NCI-H1930 (cell line): Measurements from ENCODE around the gene STXBP4.

Experiments used
- DNase-seq, 2 experiments: peaks; one replicate each; lab custom pipeline; 2025; lab: John Stamatoyannopoulos, UW

The STXBP4 gene

DNA sequence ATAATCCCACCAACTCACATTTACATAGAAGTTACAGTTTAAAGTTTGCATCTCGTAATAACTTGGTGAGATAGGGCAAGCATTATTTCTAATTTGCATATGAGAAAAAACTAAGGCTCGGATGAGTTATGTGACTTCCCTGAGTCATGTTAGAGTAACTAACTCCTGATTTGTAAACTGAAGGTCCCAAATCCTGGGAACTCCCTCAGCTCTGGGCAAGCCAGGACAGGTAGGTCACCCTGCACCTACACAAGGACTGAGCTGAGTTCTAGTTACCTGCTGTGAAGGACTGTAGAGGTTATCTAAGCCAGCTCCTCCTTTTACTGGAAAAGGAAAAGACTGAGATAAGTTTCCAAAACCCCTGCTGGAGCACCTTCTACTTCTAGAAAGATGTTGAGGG, 204.0 kb downstream of the STXBP4 start:
- DNase-seq = no peak

DNA sequence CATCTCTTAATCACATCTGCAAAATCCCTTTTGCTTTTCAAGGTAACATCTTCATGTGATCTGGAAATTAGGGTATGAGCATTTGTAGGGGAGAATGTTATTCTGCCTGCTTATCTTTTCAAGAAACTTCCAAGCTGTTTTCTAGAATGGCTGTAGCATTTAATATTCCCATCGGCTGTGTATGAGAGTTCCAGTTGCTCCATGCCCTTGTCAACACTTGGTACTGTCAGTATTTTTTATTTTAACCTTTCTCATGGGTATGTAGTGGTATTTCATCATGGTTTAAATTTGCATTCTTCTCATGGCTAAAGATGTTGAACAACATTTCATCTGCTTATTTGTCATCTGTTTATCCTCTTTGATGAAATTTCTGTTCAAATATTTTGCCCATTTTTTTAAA, 205.6 kb downstream of the STXBP4 start:
- no peak for DNase-seq

DNA sequence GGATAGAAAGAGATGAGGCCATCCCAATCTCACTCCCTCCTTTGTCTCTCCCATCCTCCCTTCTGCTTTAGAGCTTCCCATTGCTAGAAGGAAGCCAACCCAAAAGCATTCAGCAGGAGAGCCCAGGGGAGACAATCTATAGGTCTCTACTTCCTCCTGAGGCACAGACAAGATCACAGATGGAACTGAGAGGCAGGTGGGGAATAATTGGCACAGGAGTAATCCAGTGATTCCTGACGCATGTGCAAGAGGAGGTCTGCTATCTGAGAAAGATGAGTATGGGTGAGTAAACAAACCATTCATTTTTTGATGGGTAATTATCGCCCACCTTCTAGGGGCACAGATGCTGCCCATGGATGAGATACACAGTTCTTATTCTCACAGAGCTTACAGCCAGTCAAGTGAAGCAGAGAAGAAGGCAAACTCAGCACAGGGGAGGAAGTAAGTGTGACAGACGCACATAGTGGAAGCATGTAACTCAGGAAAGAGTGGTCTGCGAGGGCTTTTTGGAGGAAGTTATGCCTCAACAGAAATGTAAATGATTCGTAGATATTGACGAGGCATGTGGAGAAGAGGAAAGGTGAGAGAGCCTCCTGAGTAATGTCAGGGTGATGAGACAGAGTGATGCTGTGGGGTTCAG, 207.3 kb downstream of the STXBP4 start:
- no peak for DNase-seq

DNA sequence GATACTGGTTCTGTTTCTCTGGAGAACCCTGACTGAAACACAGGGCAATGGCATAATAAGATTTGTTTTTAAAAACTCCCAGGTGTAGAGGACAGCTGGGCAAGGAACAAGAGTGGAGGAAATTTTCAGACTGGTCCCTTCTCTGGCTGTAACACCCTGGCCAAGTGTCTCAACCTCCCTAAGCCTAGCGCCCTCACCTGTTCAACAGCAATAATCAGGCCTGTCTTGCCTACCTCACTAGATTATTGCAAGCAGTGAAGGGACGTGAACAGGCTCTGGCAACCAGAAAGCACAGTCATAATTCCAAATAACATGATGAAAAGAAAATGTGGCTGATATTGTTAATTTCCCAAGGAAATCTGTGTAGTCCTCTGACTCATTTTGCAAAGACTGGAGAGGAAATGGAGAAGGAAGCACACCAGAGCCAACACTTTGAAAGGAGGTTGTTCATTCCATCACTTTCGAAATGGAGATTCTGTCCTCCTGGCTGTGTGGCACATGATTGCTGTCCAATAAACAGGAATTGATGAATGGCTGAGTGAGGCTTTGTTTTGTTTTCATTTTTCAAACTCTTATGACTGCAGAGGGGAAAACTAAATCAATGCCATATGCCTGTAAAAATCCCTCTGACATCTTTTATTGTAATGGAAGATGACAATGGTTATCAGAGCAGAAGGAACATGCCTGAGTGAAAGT, 208.7 kb downstream of the STXBP4 start:
- DNase-seq = no peak

DNA sequence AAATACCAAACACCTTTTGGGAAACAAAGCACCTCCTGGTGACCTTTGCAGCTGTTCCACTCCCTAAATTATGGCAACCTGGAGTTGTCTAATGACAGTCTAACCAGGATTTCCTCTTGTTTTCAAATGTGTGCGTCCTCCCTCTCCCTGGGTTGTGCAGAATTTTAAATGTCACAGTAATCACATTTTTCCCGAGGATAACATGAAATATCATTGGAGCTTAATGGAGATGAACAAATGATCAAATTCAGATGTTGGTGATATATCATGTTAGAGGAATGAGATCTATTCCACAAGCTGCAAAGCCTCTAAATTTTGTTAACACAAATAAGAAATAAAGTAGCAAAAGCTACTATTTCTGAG, 209.3 kb downstream of the STXBP4 start:
- DNase-seq = no peak

DNA sequence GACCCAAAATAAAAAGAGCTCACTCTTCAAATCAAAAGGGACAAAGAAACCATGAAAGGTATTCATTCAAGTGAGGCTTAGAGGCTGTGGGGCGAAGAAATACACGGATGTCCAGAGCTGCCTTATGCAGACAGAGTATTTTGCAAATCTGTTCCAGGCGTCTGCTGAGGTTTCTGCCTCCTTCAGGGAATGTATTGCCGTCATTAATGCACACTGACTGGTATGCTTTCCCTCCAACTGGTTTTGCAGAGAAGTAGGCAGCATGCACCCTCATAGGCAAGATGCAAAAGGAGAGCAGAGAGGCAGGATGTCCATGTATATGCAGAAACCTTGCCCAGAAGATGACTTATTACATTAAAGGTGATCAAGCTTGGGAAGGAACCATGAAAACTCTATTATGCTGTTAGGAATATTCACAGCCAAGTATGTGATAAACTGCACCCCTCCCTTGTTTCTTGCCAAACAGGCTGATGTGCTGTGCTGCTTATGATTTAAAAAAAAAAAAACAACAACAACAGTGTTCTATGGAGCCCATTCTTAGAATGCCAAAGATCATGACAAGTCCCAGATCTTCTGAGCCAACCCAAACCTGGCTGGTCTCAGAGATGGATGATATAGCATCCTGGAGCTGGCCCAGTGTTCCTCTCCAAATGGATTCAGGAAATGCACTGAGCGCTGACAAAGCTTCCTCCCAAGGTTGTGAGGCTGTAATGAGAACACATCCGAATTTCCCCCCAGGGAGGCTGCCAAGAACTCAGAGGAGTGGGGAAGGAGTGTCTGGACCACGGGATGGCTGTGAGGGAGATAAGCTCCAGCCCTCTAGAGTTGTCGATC, 218.6 kb downstream of the STXBP4 start:
- no peak for DNase-seq

DNA sequence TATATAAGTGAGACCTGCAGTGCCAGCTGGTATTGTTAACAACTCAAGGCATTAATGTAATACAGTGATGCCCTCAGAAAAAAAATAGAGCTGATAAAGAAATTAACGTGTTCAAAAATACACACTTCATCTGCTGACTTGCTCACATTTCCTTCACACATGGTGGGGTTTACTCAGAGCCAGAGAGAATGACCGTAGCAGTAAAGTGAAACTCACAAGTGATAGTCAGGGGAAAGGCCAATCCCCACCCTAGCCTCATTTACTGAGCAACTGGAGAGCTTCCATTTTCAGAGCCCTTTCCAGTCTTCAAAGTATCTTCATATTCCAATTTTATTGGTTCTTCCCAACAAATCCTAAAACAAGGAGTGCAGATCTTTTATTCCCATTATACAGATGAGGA, 222.2 kb downstream of the STXBP4 start:
- no peak for DNase-seq

DNA sequence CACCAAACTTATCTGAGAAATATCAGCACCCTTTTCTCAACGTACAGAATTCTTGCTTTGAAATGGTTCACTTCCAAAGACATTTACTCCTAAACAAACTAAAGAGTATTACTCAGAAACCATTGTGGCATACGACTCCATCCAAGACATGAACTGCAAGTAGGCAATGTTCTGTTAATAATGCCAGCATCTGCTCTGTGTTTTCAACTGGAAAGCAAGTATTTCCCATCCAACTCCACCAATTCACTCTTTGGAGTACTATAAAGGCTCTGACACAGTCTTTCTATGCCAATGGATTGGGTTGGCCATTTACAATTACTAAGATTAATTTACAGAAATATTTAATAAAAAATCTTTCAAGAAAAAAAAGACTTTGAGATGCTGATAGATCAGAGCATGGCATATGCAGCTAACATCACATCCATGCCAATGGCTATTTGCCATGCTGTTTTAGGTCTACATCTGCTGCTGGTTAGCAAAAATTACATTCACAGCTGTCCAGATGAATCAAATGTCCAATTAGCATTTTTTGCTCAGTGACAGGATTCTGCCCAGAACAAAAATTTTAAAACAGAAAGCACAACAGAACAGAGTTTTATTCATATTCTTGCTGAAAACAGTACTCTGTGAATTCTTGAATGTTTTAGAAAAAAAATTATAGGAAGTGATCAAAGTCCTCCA, 230.3 kb downstream of the STXBP4 start:
- DNase-seq = no peak

DNA sequence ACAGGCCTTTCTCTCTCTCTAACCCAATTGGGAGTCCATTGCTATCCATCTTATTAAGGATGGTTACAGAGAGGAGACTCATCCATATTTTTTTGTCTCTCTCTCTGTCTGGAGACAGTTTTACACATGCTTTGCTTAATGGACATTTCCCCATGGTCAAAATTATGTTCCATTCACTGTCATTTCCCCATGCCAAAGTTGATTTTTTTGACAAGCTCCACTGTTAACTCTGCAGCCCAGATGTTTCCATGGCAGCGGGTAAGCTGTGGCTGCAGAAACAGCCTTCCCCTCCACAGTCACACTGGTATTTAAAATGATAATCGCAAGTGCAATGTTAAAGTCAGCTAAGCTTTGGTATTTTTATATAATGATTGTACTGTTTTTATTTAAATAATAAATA, 232.3 kb downstream of the STXBP4 start:
- no peak for DNase-seq

DNA sequence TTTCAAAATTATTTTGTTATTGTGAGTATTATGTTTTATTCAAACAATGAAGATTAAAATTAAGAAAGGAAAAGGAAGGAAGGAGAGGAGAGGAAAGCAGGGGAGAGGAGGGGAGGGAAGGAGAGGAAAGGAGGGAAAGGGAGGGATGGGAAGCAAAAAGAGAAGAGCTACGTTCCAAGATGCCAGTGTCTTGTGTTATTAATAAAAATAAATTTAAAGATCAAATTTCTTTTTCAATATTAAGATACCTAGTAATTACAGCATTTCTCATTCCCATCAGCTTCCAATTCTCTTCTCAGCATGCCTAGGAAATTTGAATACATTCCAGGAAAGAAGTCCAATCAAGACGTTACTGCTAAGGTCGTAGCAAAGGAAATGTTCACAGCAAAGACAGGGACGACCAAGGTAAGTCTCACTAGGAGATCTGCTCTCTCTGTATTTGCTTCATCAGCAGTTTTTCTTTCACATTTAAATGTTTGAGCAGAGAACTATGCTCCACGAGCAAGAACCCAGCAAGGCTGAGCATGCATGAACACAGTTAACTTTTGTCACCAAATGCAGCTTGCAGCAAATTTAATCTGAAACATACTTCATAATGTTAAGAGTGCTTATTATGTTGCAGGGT, 232.9 kb downstream of the STXBP4 start:
- no peak for DNase-seq

DNA sequence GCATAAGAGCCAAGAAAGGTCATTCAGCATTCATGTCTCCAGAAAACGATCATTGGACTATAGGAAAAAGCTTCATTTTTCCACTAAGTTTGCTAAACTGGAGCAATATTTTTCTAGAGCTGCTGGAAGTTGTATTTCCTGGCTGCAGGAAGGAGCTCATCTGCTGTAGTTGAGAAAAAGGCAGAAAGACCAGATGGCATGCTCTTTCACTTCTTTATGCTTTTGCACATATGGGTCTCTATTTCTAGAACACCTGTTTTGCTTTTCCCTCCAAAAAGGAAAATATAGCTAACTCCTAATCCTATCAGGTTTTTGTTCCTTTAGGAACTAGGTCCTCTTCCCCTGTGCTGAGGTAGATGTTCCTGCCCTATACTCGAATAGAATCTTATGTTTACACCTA, 234.3 kb downstream of the STXBP4 start:
- DNase-seq = no peak

DNA sequence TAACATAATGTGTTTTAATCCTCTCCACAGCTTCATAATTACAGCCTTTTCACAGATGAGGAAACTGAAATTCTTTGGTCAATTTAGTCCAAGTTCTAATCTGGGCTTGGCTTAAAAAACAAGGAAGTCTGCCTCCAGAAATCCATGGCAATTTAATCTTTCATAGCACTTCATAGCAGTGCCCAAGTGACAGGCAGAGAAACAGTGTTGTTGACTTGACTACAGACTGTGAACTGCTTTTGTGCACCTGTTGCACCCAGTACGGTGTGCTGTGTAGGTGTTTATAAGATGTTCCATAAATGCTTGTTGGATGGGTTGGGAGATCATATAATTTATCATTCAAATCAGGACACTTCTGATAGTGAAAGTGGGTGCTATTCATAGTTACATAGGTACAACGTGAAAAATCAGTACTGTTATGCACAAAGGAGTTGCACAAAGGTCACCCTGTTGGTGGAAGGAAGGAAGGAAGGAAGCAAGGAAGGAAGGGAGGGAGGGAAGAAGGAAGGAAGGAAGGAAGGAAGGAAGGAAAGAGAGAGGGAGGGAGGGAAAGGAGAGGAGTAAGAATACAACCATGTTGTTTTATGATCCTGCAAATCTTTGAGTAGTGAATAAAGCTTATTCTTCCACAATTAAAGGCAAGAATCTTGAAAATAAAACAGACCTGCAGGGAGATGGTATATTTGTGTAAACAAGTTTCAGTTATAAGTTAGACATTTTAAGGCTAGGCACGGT, 239.7 kb downstream of the STXBP4 start:
- DNase-seq = no peak

DNA sequence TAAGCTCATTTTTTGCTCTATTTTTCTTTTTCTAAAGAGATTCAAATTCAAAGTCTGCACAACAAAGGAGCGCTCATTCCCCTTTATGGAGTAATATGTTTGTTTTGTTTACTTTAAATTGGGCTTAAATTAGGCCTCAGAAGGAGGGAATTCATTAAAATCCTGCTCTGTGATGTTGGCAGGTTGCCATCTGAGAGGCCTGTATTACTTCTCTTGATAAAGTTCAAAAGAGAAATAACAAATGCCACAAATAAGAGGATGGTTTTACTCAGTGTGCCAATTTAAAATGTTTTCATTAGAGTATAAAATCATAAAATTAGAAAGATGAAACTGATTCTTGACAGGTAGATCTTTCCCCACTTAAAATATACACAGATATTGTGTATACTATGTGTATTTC, 241.7 kb downstream of the STXBP4 start:
- DNase-seq = no peak

DNA sequence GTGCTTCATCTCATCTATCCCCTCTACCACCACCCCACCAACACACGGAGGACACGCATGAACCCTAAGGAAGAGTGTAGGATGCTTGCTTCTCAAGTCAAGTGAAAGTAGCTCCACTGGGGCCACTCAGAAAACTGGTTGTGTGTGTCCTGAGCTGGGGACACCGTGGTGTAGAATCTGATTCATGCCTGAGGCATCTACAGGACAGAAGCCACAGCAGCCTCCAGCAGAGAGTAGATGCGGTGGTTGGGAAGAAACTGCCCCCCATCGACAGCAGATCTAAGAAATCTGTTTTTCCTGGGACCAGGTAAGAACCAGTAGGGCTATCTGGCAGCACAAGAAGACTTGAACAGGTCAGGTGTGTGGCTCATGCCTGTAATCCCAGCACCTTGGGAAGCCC, 244.3 kb downstream of the STXBP4 start:
- no peak for DNase-seq

DNA sequence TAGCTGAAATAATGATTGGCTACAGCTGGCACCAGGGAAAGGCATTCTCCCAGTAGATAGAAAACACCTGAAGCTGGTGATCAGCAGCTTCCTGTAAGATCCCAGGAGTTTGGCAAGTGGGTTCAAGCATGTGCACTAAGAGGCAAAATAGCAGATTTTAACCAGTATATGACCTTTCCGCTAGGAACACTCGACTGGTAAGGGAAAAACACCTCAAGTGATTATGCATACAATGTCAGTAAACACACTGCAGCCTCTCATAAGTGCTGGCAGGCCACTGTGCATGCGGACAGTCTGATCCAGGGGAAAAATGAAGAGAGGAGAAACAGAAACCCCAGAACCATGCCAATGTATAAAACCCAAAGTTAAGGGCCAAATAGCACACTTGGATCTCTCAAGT, 247.1 kb downstream of the STXBP4 start:
- no peak for DNase-seq

DNA sequence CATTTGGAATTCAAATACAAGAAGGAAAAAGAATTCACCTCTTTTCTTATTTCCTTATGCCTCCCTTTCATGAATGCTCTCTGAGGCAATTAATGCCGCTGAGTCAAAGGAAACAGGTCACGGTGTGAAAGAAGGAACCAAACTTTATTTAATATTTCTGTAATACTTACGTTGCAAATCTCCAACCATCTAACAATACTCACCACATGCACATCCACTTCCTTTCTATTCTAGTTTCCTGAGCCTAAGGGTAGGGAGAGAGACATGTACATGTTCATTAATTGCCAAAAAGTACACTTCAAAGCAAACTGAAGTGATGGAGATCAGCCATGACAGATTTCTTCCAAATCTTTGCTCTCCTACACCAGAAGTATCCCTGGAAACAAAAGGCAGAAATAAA, 248.3 kb downstream of the STXBP4 start:
- DNase-seq = no peak

DNA sequence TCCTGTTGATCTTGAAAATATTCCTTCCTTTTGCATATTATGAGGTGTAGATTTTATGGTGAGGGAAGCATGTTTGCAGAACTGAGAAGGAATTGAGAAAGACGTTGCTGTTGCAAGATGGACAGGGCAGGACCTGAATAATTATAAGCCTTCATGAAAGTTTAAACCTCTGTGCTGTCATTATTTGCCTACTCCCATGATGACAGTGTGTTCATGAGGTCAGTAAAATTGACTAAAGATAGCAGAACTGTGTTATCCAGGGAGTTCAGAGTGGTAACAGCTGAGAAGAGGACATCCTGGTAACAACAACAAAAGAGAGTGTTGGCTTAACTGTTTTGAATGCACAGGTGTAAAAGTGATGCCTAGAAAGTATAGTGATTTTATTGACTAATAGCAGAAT, 250.9 kb downstream of the STXBP4 start:
- no peak for DNase-seq

DNA sequence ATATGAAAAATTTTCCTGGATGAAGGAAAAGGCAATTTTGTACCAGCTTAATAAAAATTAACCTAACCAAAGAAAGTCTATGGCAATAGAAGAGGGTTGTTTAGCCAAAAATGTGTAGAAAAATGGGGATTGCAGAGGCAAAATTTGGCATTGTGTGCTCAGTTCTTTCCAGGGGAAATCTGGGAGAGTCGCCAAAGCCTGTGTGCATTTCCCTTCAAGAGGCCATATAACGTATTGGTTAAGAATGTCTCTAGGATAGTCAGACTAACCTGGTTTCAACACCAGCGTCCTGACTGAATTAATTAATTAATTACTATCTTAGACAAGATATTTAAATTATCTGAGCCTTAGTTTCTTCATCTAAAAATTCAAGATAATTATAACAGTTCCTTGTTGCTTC, 251.4 kb downstream of the STXBP4 start:
- DNase-seq = no peak
